Measurements from ENCODE around the gene BNIP5. TPM values are rescaled to one million over a fixed set of nuclear protein-coding genes. Genes with fewer than 3 reads are reported as not detected.

The BNIP5 gene
- total RNA-seq, 1 donor from 2014 or later: not detected

DNA sequence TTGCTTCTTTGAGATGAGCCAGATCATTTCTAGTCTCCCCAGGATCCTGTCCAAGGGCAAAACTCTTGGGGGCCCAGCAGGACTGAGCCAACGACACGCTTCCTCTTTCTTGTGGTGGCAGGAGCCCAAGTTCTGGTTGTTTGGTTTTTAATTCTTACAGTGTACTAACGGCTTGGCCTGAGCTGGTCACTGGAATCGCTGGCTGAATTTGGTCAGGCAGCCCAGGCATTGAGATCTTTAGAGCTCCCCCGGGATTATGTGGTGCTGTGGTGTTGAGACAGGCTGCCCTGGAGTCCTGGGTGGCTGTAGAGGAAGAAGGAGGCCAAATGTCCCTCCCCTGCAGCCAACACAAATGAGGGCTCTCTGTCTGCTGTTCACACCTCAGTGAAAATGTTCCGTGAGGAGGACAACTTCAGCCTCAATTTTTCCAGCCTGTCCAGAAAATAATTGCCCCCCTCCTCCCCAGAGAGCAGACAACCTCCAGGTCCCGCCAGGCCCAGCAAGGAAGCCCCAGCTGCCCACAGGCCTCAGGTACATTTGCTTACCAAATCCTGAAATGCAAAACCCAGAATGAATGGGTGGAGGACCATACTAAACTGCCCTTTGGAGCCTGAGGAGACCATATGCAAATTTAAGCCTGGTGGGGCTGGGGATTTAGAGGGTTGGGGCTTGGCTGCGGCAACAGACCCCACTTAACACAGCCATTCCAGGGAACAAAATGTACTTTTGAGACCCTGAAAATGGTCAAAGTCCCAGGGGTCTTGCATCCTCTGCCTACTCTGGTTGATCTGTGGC lies 23.6 kb downstream of the BNIP5 start:
- H3K27ac ChIP-seq: no peak overlapping the region
- no peak for TF ChIP-seq CTCF (IDR thresholded peaks at IDR 0.05)
- no peaks in the 10 kb centered on the region for H3K27me3 ChIP-seq (ENCODE audit: low read depth)
- H3K36me3 ChIP-seq: no peaks in the 10 kb centered on the region
- H3K4me1 ChIP-seq: no peaks in the 10 kb centered on the region
- no peak overlapping the region for H3K4me3 ChIP-seq
- intact Hi-C loops (cut with DNase I): no loop called here
- no peaks in the 10 kb centered on the region for H3K9me3 ChIP-seq
- no peak for DNase-seq
- peak in 1 of 2 donors; percentile 56 for ATAC-seq

- no peak for TF ChIP-seq CTCF (IDR thresholded peaks at IDR 0.05)
- intact Hi-C loops (cut with DNase I): no loop called here
- ATAC-seq (no peak), DNase-seq (no peak)
- Histone ChIP-seq H3K36me3 (no peaks in the 10 kb centered on the region), H3K27me3 (ENCODE audit: low read depth) (no peaks in the 10 kb centered on the region), H3K9me3 (no peaks in the 10 kb centered on the region), H3K27ac (no peak overlapping the region), H3K4me3 (no peak overlapping the region), H3K4me1 (no peaks in the 10 kb centered on the region)
Observed at GRCh38 chr6:36309900-36310299, 26.8 kb downstream of the BNIP5 start.

DNA sequence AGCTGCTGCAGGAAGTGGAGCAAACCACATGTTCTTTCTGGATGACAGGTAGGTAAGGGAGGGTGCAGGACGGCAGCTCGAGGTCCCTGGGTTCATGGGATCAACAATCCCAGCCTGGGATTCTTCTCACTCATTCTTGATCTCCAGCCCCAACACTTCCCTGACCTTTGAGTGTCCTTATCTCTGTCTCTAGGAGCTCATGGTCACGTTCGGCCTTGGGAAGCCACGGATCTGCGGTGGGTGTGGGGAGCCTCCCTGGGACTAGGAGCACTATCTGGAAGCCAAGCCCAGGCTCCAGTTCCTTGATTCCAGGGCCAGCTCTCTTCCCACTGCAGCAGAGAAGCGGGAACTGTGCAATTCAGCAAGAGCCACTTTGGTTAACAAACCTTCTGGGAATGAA lies 27.5 kb downstream of the BNIP5 start:
- intact Hi-C loops (cut with DNase I): no loop called here
- DNase-seq: no peak
- Histone ChIP-seq H3K4me1 (no peaks in the 10 kb centered on the region), H3K27ac (no peak overlapping the region), H3K9me3 (no peaks in the 10 kb centered on the region), H3K36me3 (no peaks in the 10 kb centered on the region), H3K27me3 (ENCODE audit: low read depth) (no peaks in the 10 kb centered on the region), H3K4me3 (no peak overlapping the region)
- no peak for TF ChIP-seq CTCF (IDR thresholded peaks at IDR 0.05)
- ATAC-seq: no peak

DNA sequence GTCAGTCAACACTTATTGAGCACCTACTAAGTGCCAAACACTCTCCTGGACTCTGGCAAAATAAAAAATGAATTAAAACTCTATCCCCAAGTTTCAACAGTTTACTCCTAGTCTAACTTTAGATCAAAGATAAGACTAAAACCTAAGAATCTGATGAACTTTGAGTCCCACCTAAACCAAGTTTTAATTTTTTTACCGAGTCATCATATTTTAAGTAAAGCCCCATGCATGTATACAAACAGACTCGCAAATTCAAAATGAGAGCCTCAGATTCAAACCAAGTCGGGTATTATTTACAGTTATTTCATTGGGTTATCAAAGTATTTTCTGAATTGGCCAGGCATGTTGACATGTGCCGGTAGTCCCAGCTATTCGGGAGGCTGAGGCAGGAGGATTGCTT lies 28.2 kb downstream of the BNIP5 start:
- Histone ChIP-seq H3K27ac (no peak overlapping the region), H3K9me3 (no peaks in the 10 kb centered on the region), H3K27me3 (ENCODE audit: low read depth) (no peaks in the 10 kb centered on the region), H3K4me1 (no peaks in the 10 kb centered on the region), H3K36me3 (no peaks in the 10 kb centered on the region), H3K4me3 (no peak overlapping the region)
- ATAC-seq (no peak), DNase-seq (no peak)
- TF ChIP-seq CTCF (IDR thresholded peaks at IDR 0.05): no peak
- intact Hi-C loops (cut with DNase I): no loop called here

- no peak for TF ChIP-seq CTCF (IDR thresholded peaks at IDR 0.05)
- ATAC-seq: no peak
- H3K27me3 ChIP-seq (ENCODE audit: low read depth): no peaks in the 10 kb centered on the region
- H3K27ac ChIP-seq: no peak overlapping the region
- H3K36me3 ChIP-seq: no peaks in the 10 kb centered on the region
- H3K9me3 ChIP-seq: no peaks in the 10 kb centered on the region
- no peak overlapping the region for H3K4me3 ChIP-seq
- intact Hi-C loops (cut with DNase I): no loop called here
- no peak for DNase-seq
- peaks cover 15% of the 10 kb centered on the region for H3K4me1 ChIP-seq
Observed at GRCh38 chr6:36306375-36306774, 30.3 kb downstream of the BNIP5 start.

Data from lower lobe of right lung (tissue), 2 donors.